SK-N-SH treated with all-trans-retinoic acid at 6 μM for 48 hours (cell line): ENCODE results near the gene ITPKB.

Source experiments
- ARNTL ChIP-seq: fragments of 450-650 bp; formaldehyde crosslinking; IDR thresholded peaks from 2 replicates; pipeline ENCODE4 v1.5.0; 2020; ENCODE audit warnings: low read depth, mild to moderate bottlenecking, moderate library complexity, borderline replicate concordance
- BACH2 ChIP-seq: fragments of 250-450 bp; sonication (Bioruptor Pico); IDR thresholded peaks from 2 replicates; pipeline ENCODE4 v1.9.0; 2021; ENCODE audit warnings: mild to moderate bottlenecking, borderline replicate concordance
- CSDC2 ChIP-seq: fragments of 250-450 bp; sonication (Bioruptor Pico); IDR thresholded peaks from 2 replicates; pipeline ENCODE4 v1.5.0; 2020; ENCODE audit warnings: mild to moderate bottlenecking, moderate library complexity
- CSRNP3 ChIP-seq: fragments of 250-450 bp; sonication (Bioruptor Pico); IDR thresholded peaks from 2 replicates; pipeline ENCODE4 v1.5.1; 2021; ENCODE audit warnings: mild to moderate bottlenecking, moderate library complexity
- ESRRG ChIP-seq: fragments of 250-450 bp; sonication (Bioruptor Pico); IDR thresholded peaks from 2 replicates; pipeline ENCODE4 v1.6.1; 2021; ENCODE audit warnings: mild to moderate bottlenecking
- GLIS3 ChIP-seq: fragments of 250-450 bp; sonication (Bioruptor Pico); IDR thresholded peaks from 2 replicates; pipeline ENCODE4 v1.5.0; 2020; ENCODE audit warnings: mild to moderate bottlenecking, moderate library complexity
- PATZ1 ChIP-seq: fragments of 250-450 bp; sonication (Bioruptor Pico); IDR thresholded peaks from 2 replicates; pipeline ENCODE4 v1.8.0; 2020; ENCODE audit warnings: mild to moderate bottlenecking, moderate library complexity, borderline replicate concordance
- TOX ChIP-seq: fragments of 250-450 bp; sonication (Bioruptor Pico); IDR thresholded peaks from 2 replicates; pipeline ENCODE4 v1.8.0; 2021; ENCODE audit warnings: mild to moderate bottlenecking, moderate library complexity, borderline replicate concordance
- ZC3H10 ChIP-seq: fragments of 250-450 bp; sonication (Bioruptor Pico); IDR thresholded peaks from 2 replicates; pipeline ENCODE4 v1.5.1; 2021; ENCODE audit warnings: mild to moderate bottlenecking, moderate library complexity
- ZFP3 ChIP-seq: fragments of 250-450 bp; sonication (Bioruptor Pico); IDR thresholded peaks from 2 replicates; pipeline ENCODE4 v1.5.0; 2020; ENCODE audit warnings: mild to moderate bottlenecking, moderate library complexity
- ZFP30 ChIP-seq: fragments of 450-650 bp; formaldehyde crosslinking; IDR thresholded peaks from 2 replicates; pipeline ENCODE4 v1.5.0; 2022; ENCODE audit warnings: mild to moderate bottlenecking, moderate library complexity
- ZNF565 ChIP-seq: fragments of 450-650 bp; formaldehyde crosslinking; conservative IDR thresholded peaks from 2 replicates; pipeline ENCODE4 v1.5.0; 2020; ENCODE audit warnings: low read depth, mild to moderate bottlenecking, moderate library complexity
- ZNF8 ChIP-seq: fragments of 450-650 bp; formaldehyde crosslinking; IDR thresholded peaks from 2 replicates; pipeline ENCODE4 v1.5.0; 2020; ENCODE audit warnings: mild to moderate bottlenecking, moderate library complexity
- TF ChIP-seq, protein P1 (sequence below): fragments of 250-450 bp; sonication (Bioruptor Pico); IDR thresholded peaks from 2 replicates; pipeline ENCODE4 v1.5.0; 2020; ENCODE audit warnings: mild to moderate bottlenecking, moderate library complexity

GRCh38 chr1:226735576-226735975 lies 3.5 kb downstream of the ITPKB start:
- TF ChIP-seq, protein P1, sequence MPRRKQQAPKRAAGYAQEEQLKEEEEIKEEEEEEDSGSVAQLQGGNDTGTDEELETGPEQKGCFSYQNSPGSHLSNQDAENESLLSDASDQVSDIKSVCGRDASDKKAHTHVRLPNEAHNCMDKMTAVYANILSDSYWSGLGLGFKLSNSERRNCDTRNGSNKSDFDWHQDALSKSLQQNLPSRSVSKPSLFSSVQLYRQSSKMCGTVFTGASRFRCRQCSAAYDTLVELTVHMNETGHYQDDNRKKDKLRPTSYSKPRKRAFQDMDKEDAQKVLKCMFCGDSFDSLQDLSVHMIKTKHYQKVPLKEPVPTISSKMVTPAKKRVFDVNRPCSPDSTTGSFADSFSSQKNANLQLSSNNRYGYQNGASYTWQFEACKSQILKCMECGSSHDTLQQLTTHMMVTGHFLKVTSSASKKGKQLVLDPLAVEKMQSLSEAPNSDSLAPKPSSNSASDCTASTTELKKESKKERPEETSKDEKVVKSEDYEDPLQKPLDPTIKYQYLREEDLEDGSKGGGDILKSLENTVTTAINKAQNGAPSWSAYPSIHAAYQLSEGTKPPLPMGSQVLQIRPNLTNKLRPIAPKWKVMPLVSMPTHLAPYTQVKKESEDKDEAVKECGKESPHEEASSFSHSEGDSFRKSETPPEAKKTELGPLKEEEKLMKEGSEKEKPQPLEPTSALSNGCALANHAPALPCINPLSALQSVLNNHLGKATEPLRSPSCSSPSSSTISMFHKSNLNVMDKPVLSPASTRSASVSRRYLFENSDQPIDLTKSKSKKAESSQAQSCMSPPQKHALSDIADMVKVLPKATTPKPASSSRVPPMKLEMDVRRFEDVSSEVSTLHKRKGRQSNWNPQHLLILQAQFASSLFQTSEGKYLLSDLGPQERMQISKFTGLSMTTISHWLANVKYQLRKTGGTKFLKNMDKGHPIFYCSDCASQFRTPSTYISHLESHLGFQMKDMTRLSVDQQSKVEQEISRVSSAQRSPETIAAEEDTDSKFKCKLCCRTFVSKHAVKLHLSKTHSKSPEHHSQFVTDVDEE (CRISPR knock-in tag) = no peak
- TF ChIP-seq ZFP30 (CRISPR knock-in tag) = no peak
- no peak for TF ChIP-seq ZFP3 (CRISPR knock-in tag)
- TF ChIP-seq BACH2 (CRISPR knock-in tag) = no peak
- no peak for TF ChIP-seq ZNF565 (CRISPR knock-in tag)
- TF ChIP-seq ZC3H10 (CRISPR knock-in tag) = no peak
- no peak for TF ChIP-seq CSDC2
- no peak for TF ChIP-seq ARNTL (CRISPR knock-in tag)
- no peak for TF ChIP-seq TOX
- no peak for TF ChIP-seq GLIS3 (CRISPR knock-in tag)
- no peak for TF ChIP-seq PATZ1 (CRISPR knock-in tag)
- TF ChIP-seq ESRRG = no peak
- no peak for TF ChIP-seq CSRNP3 (CRISPR knock-in tag)
- no peak for TF ChIP-seq ZNF8
